Breast epithelium (tissue), 3 donors: ENCODE results near the gene GAPDHS.

ENCODE experiments used
- POLR2A ChIP-seq: fragments of 450-650 bp; IDR thresholded peaks from one replicate; pipeline ENCODE4 v1.6.1; 2016; ENCODE audit warnings: antibody characterized with exemption, mild to moderate bottlenecking, moderate library complexity
- TF ChIP-seq, protein P1 (sequence below), 3 donors: fragments of 450-650 bp; IDR thresholded peaks; one replicate each; pipeline ENCODE4 v1.5.1; 2016 to 2017; ENCODE audit warnings: antibody characterized with exemption in 3 of 3, mild to moderate bottlenecking in 3 of 3, moderate library complexity in 3 of 3

DNA sequence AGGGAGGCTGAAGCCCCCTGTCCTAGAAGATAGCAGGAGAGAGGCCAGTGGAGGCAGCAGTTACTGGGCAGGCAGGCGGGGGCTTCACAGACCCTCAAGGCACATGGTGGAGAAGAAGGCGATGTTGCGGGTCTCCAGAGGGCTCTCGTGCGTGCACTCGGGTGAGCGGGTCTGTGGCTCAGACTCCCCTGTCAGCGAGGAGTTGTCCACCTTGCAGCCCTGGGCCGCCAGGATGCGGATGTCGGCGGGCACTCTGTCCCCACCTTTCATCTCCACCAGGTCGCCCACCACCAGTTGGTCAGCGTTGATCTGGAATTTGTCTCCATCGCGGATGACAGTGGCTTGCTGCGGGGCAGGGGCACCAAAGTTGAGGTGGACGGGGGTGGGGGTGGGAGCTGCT lies 27.0 kb downstream of the GAPDHS start:
- TF ChIP-seq, protein P1, sequence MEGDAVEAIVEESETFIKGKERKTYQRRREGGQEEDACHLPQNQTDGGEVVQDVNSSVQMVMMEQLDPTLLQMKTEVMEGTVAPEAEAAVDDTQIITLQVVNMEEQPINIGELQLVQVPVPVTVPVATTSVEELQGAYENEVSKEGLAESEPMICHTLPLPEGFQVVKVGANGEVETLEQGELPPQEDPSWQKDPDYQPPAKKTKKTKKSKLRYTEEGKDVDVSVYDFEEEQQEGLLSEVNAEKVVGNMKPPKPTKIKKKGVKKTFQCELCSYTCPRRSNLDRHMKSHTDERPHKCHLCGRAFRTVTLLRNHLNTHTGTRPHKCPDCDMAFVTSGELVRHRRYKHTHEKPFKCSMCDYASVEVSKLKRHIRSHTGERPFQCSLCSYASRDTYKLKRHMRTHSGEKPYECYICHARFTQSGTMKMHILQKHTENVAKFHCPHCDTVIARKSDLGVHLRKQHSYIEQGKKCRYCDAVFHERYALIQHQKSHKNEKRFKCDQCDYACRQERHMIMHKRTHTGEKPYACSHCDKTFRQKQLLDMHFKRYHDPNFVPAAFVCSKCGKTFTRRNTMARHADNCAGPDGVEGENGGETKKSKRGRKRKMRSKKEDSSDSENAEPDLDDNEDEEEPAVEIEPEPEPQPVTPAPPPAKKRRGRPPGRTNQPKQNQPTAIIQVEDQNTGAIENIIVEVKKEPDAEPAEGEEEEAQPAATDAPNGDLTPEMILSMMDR (IDR thresholded peaks at IDR 0.05): no peak
- no peak for TF ChIP-seq POLR2A
